ENCODE data around the gene AK1. TPM values are rescaled to one million over a fixed set of nuclear protein-coding genes. Genes with fewer than 3 reads are reported as not detected.

AK1 gene
- polyA plus RNA-seq, 1 donor: 20.6 TPM

DNA sequence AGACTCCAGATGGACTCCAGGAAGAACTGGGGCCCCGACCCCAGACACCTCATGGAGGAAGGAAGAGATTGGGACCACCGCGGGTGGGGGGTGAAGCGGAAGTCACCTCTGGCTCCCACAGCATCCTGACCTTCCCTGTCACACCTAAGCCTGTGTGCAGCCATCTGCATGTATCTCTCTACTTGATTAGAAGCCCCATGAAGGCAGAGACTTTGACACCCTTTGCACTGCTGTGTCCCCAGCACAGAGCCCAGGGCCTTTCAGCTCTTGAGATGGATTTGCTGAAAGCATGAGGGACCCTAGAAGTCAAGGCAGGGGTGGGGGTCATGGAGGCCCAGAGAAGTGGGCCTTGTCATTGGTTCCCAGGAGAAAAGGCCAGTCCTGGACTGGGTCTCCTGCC, 20.2 kb downstream of the AK1 start:
- no peak for DNase-seq

GRCh38 chr9:127856729-127857116, 20.8 kb downstream of the AK1 start:
- Histone ChIP-seq H3K36me3 (ENCODE audit: control insufficient read depth, insufficient read depth, low read length) (no peaks in the 10 kb centered on the region), H3K27ac (ENCODE audit: low read length) (no peak overlapping the region), H3K4me3 (ENCODE audit: low read length) (no peak overlapping the region), H3K4me1 (ENCODE audit: control insufficient read depth, insufficient read depth, low read length) (no peaks in the 10 kb centered on the region), H3K27me3 (ENCODE audit: control insufficient read depth, insufficient read depth, low read length) (no peaks in the 10 kb centered on the region), H3K9me3 (ENCODE audit: control insufficient read depth, low read depth, low read length) (no peaks in the 10 kb centered on the region)
- no CpG with 5 or more reads among the region's 8 CpGs for WGBS (ENCODE audit: insufficient coverage, low lambda C conversion rate)
- DNase-seq: no peak

More for the DNA sequence above, 20.2 kb downstream of the AK1 start:
- WGBS (ENCODE audit: insufficient coverage, low lambda C conversion rate): no CpG with 5 or more reads among the region's 4 CpGs
- H3K4me3 ChIP-seq (ENCODE audit: low read length): no peak overlapping the region
- H3K9me3 ChIP-seq (ENCODE audit: control insufficient read depth, low read depth, low read length): no peaks in the 10 kb centered on the region
- H3K27ac ChIP-seq (ENCODE audit: low read length): no peak overlapping the region
- H3K36me3 ChIP-seq (ENCODE audit: control insufficient read depth, insufficient read depth, low read length): no peaks in the 10 kb centered on the region
- no peaks in the 10 kb centered on the region for H3K4me1 ChIP-seq (ENCODE audit: control insufficient read depth, insufficient read depth, low read length)
- H3K27me3 ChIP-seq (ENCODE audit: control insufficient read depth, insufficient read depth, low read length): no peaks in the 10 kb centered on the region

DNA sequence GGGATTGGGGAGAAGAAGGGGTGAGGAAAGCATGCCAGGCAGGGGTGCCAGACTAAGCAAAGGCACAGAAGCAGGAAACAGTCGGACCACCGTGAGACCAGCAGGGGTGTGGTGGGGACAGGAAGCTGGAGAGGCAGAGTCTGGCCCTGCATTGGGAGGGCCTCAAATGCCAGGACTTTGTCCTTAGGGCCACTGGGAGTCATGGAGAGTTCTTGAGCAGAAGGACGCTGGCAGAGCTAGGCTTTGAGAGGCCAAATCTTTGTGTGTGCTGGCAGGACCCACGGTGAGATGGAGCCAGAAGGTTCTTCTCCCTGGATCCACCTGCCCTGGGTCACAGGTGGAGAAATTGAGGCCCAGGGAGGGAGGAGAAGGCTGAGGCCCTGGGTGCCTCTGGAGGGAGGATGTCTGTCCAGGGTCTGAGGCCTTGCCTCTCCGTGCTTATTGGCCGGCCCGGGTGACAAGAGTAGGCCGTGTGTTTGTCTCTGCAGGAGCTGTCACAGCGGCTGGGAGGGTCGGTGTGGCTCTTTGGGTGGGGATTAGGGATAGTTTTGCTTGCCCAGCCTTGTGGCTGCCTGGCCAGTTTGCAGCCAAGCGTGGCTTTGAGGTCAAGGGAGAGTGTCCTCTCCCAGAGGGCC, 21.3 kb downstream of the AK1 start:
- no peaks in the 10 kb centered on the region for H3K9me3 ChIP-seq (ENCODE audit: control insufficient read depth, low read depth, low read length)
- H3K27ac ChIP-seq (ENCODE audit: low read length): no peak overlapping the region
- DNase-seq: no peak
- no peaks in the 10 kb centered on the region for H3K4me1 ChIP-seq (ENCODE audit: control insufficient read depth, insufficient read depth, low read length)
- no peaks in the 10 kb centered on the region for H3K36me3 ChIP-seq (ENCODE audit: control insufficient read depth, insufficient read depth, low read length)
- WGBS (ENCODE audit: insufficient coverage, low lambda C conversion rate): 70% methylated on average over 2 of the region's 11 CpGs
- no peaks in the 10 kb centered on the region for H3K27me3 ChIP-seq (ENCODE audit: control insufficient read depth, insufficient read depth, low read length)
- H3K4me3 ChIP-seq (ENCODE audit: low read length): no peak overlapping the region

GRCh38 chr9:127855522-127855921, 22.0 kb downstream of the AK1 start:
- Histone ChIP-seq H3K27ac (ENCODE audit: low read length) (no peak overlapping the region), H3K4me3 (ENCODE audit: low read length) (no peak overlapping the region), H3K9me3 (ENCODE audit: control insufficient read depth, low read depth, low read length) (peaks cover 1% of the 10 kb centered on the region), H3K27me3 (ENCODE audit: control insufficient read depth, insufficient read depth, low read length) (no peaks in the 10 kb centered on the region), H3K36me3 (ENCODE audit: control insufficient read depth, insufficient read depth, low read length) (no peaks in the 10 kb centered on the region), H3K4me1 (ENCODE audit: control insufficient read depth, insufficient read depth, low read length) (no peaks in the 10 kb centered on the region)
- DNase-seq: no peak
- WGBS (ENCODE audit: insufficient coverage, low lambda C conversion rate): no CpG with 5 or more reads among the region's 5 CpGs

DNA sequence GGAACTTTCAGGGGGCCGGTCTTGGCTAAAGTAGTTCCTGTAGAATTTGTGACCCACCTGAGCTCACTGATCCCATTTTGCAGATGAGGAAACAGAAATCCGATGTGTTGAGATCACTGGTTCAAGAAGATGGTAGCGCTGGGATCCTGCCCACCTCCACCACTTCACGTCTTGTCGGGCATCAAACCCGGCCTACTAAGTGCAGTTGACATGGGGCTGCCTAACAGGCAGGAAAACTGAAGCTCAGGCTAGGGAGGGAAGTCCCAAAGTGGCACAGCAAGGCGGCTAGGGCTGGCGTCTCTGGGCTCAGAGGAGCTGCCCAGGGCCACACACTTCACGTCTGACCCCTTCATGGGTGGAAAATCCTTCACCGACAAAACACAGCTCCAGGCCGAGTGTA, 22.5 kb downstream of the AK1 start:
- no CpG with 5 or more reads among the region's 11 CpGs for WGBS (ENCODE audit: insufficient coverage, low lambda C conversion rate)
- no peak overlapping the region for H3K4me3 ChIP-seq (ENCODE audit: low read length)

DNA sequence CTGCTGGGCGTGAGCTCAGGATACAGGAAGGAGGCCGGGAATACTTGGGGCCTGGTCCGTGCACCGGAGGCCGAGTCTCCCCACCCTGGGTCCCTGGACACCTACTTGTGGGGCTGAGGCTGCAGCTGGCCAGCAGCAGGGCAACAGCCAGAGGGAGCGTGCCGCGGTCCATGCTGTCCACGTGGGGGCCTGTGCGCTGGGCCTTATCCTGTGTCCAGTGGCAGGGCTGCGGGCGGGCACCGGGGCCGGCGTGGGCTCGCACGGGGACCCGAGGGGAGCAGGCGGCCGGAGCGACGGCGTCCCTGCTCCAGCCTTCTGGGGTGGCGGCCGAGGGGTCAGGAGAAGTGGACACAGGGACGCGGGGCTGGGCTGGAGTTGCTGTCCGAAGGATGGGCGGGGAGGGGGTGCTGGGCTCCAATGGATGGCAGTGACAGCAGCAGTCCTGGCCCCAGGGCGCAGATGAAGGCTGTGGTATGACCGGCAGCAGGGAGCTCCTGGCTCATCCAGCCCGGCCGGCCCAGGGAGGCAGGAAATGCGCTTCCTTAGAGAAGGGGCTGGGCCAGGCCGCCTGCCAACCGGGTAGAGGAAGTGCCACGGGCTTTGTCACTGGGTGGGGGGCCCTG, 23.2 kb downstream of the AK1 start, which contains the start of gene ENG:
TSS of gene ENG (minus strand) at position 475 of the 623 bp plus-strand sequence. CDS start at position 172, 303 bp downstream.
- H3K4me3 ChIP-seq (ENCODE audit: low read length): peak within 1 kb of the TSS; percentile 39
- no peaks in the 10 kb centered on the region for H3K36me3 ChIP-seq (ENCODE audit: control insufficient read depth, insufficient read depth, low read length)
- H3K4me1 ChIP-seq (ENCODE audit: control insufficient read depth, insufficient read depth, low read length): no peaks in the 10 kb centered on the region
- H3K27me3 ChIP-seq (ENCODE audit: control insufficient read depth, insufficient read depth, low read length): no peaks in the 10 kb centered on the region
- H3K9me3 ChIP-seq (ENCODE audit: control insufficient read depth, low read depth, low read length): peaks cover 5% of the 10 kb centered on the region
- peak within 1 kb of the TSS; percentile 47 for H3K27ac ChIP-seq (ENCODE audit: low read length)
- no CpG with 5 or more reads among the region's 37 CpGs for WGBS (ENCODE audit: insufficient coverage, low lambda C conversion rate)
- DNase-seq: peak in 1 of 2 donors; percentile 28

More for the DNA sequence above, 22.5 kb downstream of the AK1 start:
- no peaks in the 10 kb centered on the region for H3K27me3 ChIP-seq (ENCODE audit: control insufficient read depth, insufficient read depth, low read length)
- H3K4me1 ChIP-seq (ENCODE audit: control insufficient read depth, insufficient read depth, low read length): no peaks in the 10 kb centered on the region
- DNase-seq: no peak
- H3K36me3 ChIP-seq (ENCODE audit: control insufficient read depth, insufficient read depth, low read length): no peaks in the 10 kb centered on the region
- peaks cover 5% of the 10 kb centered on the region for H3K9me3 ChIP-seq (ENCODE audit: control insufficient read depth, low read depth, low read length)
- H3K27ac ChIP-seq (ENCODE audit: low read length): peak overlapping the region; percentile 47

DNA sequence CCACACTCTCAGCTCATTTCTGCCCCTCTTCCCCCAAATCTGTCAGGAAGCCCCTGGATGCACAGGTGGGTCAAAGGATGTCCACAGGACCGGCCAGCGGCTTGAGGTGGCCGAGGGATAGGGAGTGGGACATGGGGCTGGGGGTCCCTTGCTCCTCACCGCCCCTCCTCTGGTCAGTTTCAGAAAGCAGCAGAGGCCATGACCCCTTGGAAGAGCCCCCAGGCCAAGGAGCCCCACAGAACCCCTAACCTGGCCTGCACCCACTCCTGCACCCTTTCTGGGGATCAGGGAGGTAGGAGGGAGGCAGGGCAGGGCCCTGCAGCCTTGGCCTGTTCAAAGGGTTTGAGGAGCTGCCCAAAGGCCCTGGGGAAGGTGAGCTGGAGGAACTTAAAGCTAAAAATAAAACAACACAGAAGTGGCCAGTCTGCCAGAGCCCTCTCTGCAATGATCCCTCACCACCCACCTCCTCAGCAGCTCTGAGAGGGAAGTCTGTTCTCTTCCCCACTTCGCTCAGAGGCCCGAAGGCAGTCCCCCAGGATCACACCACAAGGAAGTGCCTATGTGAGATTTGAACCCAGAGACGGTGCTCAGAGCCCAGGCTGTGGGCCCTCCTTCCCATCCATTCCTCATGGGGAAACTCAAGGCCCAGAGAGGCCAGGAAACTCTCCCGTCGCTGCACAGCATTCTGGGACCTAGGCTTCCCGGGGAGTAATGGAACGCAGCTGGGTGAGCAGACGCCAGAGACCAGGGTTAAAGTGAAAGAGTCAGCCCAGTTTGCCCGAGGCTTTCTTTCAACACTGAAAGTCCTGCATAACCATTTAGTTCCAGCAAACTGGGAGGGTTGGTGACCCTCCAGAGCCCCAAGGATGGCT, 23.9 kb downstream of the AK1 start:
- Histone ChIP-seq H3K4me1 (ENCODE audit: control insufficient read depth, insufficient read depth, low read length) (no peaks in the 10 kb centered on the region), H3K36me3 (ENCODE audit: control insufficient read depth, insufficient read depth, low read length) (no peaks in the 10 kb centered on the region), H3K9me3 (ENCODE audit: control insufficient read depth, low read depth, low read length) (peaks cover 5% of the 10 kb centered on the region), H3K4me3 (ENCODE audit: low read length) (peak overlapping the region; percentile 39), H3K27me3 (ENCODE audit: control insufficient read depth, insufficient read depth, low read length) (no peaks in the 10 kb centered on the region), H3K27ac (ENCODE audit: low read length) (no peak overlapping the region)
- WGBS (ENCODE audit: insufficient coverage, low lambda C conversion rate): no CpG with 5 or more reads among the region's 13 CpGs
- DNase-seq: no peak

GRCh38 chr9:127852829-127853228, 24.6 kb downstream of the AK1 start:
- no peak overlapping the region for H3K27ac ChIP-seq (ENCODE audit: low read length)
- peaks cover 5% of the 10 kb centered on the region for H3K9me3 ChIP-seq (ENCODE audit: control insufficient read depth, low read depth, low read length)
- no peak overlapping the region for H3K4me3 ChIP-seq (ENCODE audit: low read length)
- H3K4me1 ChIP-seq (ENCODE audit: control insufficient read depth, insufficient read depth, low read length): no peaks in the 10 kb centered on the region
- DNase-seq: no peak
- H3K36me3 ChIP-seq (ENCODE audit: control insufficient read depth, insufficient read depth, low read length): no peaks in the 10 kb centered on the region
- WGBS (ENCODE audit: insufficient coverage, low lambda C conversion rate): no CpG with 5 or more reads among the region's 9 CpGs
- H3K27me3 ChIP-seq (ENCODE audit: control insufficient read depth, insufficient read depth, low read length): no peaks in the 10 kb centered on the region

DNA sequence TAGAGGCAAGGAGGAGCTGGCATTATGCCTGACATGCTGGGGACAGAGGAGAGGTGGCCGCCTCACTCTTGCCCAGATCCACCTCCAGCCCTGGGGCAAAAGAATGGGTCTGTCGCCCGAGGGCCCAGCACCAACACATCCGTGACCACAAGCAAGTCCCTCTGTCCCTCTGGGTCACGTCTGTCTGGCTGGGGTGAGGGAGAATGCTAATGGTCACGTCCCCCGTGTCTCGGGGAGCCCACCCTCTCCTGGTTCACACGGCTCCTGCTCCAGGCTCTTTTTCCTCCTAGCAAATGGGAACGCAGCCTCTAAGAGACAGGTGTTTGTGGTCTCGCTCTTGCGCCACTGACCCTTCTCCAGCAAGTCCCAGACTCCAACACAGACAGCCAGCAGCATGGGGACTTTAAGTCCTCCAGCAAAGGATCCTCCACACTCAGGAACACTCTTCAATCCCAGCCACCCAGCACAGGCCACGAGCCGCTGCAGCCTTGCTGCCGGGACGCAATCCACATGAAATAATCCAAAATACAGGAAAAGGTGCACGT, 27.1 kb downstream of the AK1 start:
- Histone ChIP-seq H3K4me1 (ENCODE audit: control insufficient read depth, insufficient read depth, low read length) (no peaks in the 10 kb centered on the region), H3K4me3 (ENCODE audit: low read length) (no peak overlapping the region), H3K9me3 (ENCODE audit: control insufficient read depth, low read depth, low read length) (peaks cover 5% of the 10 kb centered on the region), H3K36me3 (ENCODE audit: control insufficient read depth, insufficient read depth, low read length) (no peaks in the 10 kb centered on the region), H3K27ac (ENCODE audit: low read length) (no peak overlapping the region), H3K27me3 (ENCODE audit: control insufficient read depth, insufficient read depth, low read length) (no peaks in the 10 kb centered on the region)
- WGBS (ENCODE audit: insufficient coverage, low lambda C conversion rate): no CpG with 5 or more reads among the region's 17 CpGs
- no peak for DNase-seq

GRCh38 chr9:127848756-127849504, 28.5 kb downstream of the AK1 start:
- H3K27ac ChIP-seq (ENCODE audit: low read length): no peak overlapping the region
- H3K4me1 ChIP-seq (ENCODE audit: control insufficient read depth, insufficient read depth, low read length): no peaks in the 10 kb centered on the region
- H3K36me3 ChIP-seq (ENCODE audit: control insufficient read depth, insufficient read depth, low read length): no peaks in the 10 kb centered on the region
- H3K9me3 ChIP-seq (ENCODE audit: control insufficient read depth, low read depth, low read length): peaks cover 5% of the 10 kb centered on the region
- no CpG with 5 or more reads among the region's 10 CpGs for WGBS (ENCODE audit: insufficient coverage, low lambda C conversion rate)
- no peaks in the 10 kb centered on the region for H3K27me3 ChIP-seq (ENCODE audit: control insufficient read depth, insufficient read depth, low read length)
- DNase-seq: no peak
- no peak overlapping the region for H3K4me3 ChIP-seq (ENCODE audit: low read length)

All from large intestine (tissue), 3 donors.